PFSK-1 (cell line): ENCODE results near the gene RNFT2.

Experiments used
- FOXP2 ChIP-seq: optimal IDR thresholded peaks from 2 replicates; pipeline ENCODE3; 2011; ENCODE audit warnings: borderline replicate concordance, control low read depth, inconsistent platforms; ENCODE audit not compliant: insufficient read depth; ENCODE audit errors: extremely low read length, extremely low read depth
- POLR2AphosphoS5 ChIP-seq: IDR thresholded peaks from 2 replicates; pipeline ENCODE4 v1.6.1; 2012; ENCODE audit warnings: low read depth, mild to moderate bottlenecking, control low read depth, low read length, moderate library complexity
- TF ChIP-seq, protein P1 (sequence below), 2 experiments: IDR thresholded peaks; 2 replicates each; pipeline versions ENCODE4 v1.6.1 to v1.8.0; 2011 to 2012; ENCODE audit warnings: low read depth in 2 of 2, low read length in 2 of 2, control low read depth in 1 of 2, inconsistent platforms in 1 of 2, mild to moderate bottlenecking in 1 of 2, moderate library complexity in 1 of 2; ENCODE audit not compliant: insufficient read depth in 1 of 2

DNA sequence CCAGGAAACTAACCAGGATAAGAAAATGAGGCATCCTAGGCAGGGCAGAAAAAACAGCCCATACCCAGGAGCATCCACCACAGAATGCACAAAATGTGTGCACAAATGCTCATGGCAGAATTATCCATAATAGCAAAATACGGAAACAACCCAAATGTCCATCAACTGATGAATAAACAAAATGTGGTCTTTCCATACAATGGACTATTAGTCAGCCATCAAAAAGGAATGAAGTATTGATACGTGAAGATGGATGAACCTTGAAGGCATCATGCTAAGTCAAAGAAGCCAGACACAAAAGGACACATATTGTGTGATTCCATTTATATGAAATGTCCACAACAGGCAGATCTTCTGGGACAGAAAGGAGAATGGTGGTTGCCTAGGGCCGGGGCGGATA is 124.1 kb downstream of the RNFT2 start:
- TF ChIP-seq, protein P1, sequence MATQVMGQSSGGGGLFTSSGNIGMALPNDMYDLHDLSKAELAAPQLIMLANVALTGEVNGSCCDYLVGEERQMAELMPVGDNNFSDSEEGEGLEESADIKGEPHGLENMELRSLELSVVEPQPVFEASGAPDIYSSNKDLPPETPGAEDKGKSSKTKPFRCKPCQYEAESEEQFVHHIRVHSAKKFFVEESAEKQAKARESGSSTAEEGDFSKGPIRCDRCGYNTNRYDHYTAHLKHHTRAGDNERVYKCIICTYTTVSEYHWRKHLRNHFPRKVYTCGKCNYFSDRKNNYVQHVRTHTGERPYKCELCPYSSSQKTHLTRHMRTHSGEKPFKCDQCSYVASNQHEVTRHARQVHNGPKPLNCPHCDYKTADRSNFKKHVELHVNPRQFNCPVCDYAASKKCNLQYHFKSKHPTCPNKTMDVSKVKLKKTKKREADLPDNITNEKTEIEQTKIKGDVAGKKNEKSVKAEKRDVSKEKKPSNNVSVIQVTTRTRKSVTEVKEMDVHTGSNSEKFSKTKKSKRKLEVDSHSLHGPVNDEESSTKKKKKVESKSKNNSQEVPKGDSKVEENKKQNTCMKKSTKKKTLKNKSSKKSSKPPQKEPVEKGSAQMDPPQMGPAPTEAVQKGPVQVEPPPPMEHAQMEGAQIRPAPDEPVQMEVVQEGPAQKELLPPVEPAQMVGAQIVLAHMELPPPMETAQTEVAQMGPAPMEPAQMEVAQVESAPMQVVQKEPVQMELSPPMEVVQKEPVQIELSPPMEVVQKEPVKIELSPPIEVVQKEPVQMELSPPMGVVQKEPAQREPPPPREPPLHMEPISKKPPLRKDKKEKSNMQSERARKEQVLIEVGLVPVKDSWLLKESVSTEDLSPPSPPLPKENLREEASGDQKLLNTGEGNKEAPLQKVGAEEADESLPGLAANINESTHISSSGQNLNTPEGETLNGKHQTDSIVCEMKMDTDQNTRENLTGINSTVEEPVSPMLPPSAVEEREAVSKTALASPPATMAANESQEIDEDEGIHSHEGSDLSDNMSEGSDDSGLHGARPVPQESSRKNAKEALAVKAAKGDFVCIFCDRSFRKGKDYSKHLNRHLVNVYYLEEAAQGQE (IDR thresholded peaks at IDR 0.05; ENCODE audit: insufficient read depth in 1 of 2, low read depth in 2 of 2, low read length in 2 of 2), result no peak
- no peak for TF ChIP-seq POLR2AphosphoS5
- TF ChIP-seq FOXP2, result no peak
